GM10266 (cell line): Measurements from ENCODE around the gene UBE2D4.

Experiments
- DNase-seq: peaks from one replicate; pipeline ENCODE4 v3.0.0; 2012; ENCODE audit errors: extremely low spot score
- TF ChIP-seq, protein P1 (sequence below): IDR thresholded peaks from 2 replicates; pipeline ENCODE4 v1.5.1; 2012; ENCODE audit warnings: mild to moderate bottlenecking, low read depth; ENCODE audit not compliant: control insufficient read depth, insufficient read depth; ENCODE audit errors: missing control alignments

UBE2D4 gene

DNA sequence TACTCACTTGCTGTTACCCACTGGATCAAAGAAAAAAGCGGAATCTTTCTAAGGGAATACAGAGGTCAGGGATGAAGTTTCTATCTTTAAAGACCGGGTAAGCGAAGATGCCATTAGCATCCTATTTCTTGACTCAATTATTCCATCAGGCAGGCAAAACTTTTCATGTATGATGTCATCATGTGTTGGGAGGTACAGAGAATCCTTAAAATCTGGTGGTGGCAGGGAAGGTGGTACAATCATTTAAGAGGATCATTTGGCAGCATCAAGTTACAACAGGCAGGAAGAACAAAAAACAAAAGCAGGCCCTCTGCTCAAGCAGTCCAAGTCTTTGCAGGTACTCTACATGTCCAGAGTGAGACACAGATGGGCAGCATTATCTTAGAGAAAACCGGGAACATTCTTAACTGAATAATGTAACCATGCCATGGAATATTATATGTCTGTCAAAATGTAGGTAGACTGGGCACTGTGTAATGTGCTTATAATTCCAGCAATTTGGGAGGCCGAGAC, 23.6 kb upstream of the UBE2D4 start:
- DNase-seq = no peak
- TF ChIP-seq, protein P1, sequence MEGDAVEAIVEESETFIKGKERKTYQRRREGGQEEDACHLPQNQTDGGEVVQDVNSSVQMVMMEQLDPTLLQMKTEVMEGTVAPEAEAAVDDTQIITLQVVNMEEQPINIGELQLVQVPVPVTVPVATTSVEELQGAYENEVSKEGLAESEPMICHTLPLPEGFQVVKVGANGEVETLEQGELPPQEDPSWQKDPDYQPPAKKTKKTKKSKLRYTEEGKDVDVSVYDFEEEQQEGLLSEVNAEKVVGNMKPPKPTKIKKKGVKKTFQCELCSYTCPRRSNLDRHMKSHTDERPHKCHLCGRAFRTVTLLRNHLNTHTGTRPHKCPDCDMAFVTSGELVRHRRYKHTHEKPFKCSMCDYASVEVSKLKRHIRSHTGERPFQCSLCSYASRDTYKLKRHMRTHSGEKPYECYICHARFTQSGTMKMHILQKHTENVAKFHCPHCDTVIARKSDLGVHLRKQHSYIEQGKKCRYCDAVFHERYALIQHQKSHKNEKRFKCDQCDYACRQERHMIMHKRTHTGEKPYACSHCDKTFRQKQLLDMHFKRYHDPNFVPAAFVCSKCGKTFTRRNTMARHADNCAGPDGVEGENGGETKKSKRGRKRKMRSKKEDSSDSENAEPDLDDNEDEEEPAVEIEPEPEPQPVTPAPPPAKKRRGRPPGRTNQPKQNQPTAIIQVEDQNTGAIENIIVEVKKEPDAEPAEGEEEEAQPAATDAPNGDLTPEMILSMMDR = no peak

DNA sequence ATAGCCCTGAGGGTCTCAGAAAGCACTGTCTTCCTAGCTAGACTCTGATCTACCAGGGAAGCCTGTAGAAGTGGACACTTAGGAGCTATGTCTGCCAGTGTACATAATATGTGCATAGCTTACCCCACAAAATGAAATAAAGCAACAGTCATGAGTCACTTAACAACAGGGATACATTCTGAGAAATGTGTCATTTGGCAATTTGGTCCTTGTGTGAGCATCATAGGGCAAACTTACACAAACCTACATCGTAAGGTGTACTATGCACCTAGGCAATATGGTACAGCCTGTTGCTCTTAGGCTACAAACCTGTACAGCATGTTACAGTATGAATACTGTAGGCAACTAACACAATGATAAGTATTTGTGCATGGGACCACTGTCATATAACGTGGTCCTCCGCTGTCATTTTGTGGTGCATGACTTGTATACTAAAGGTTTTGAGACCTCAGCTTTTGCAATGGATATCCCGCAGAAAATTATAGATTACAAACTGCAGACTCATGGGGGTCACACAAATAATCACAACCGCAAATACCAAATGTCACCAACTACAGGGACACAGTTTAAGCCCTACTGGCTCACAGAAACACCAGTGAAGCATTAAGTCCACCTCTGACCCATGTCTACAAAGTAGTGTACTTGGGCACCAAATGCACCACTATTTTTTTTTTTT, 21.6 kb upstream of the UBE2D4 start:
- no peak for DNase-seq
- TF ChIP-seq, protein P1 = no peak

DNA sequence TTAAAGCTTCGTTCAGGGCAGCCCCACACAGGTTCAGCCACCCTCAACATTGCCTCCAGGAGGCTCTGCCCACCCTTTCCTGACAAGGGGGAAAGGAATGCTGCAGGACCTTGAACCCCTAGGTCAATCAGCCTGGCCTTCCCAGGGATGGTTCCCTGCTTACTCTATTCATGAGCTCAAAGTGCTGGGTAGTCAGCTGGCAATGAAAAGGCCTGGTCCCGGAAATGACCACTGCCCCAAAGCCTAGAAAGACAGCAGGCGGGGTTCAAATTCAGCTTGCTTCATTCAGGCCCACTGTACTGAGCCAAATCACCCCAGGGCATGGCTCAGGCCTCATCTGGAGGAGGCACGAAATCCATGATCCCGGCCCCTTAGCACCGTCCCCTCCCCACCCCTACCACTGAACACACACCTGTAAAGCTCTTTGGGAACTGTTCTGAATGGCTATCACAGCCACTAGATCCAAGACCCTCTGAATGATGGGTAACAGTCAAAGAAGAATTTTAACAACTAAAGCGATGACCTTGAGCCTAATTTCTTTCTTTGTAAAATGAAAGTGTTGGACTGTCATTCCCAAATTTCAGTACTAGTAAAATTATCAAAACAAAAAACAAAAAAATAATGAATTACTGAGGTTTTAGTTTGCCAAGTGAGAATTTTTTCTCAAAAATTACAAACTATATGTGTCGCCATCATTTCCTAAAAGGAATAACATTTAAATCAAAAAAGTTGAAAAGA, 20.9 kb upstream of the UBE2D4 start:
- TF ChIP-seq, protein P1 = no peak
- DNase-seq = no peak

DNA sequence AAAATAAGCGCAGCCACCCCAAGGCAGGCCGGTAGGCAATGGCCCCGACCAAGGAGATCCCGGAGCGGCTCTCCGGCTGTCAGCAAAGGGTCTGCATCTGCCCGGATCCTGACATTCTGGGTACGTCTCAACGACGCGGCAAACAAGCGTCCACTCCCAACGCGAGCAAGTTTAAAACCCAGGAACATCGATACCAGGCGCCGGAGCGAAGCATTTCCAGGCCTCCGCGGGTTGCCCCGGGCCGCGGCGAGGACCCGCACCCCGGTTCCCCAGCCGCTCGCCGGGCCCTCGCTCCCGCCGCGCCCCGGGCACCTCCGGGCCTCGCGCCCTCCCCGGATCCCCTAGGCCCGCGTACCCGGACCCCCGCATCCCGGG, 20.3 kb upstream of the UBE2D4 start:
- TF ChIP-seq, protein P1 = no peak
- DNase-seq = peak; percentile 71

DNA sequence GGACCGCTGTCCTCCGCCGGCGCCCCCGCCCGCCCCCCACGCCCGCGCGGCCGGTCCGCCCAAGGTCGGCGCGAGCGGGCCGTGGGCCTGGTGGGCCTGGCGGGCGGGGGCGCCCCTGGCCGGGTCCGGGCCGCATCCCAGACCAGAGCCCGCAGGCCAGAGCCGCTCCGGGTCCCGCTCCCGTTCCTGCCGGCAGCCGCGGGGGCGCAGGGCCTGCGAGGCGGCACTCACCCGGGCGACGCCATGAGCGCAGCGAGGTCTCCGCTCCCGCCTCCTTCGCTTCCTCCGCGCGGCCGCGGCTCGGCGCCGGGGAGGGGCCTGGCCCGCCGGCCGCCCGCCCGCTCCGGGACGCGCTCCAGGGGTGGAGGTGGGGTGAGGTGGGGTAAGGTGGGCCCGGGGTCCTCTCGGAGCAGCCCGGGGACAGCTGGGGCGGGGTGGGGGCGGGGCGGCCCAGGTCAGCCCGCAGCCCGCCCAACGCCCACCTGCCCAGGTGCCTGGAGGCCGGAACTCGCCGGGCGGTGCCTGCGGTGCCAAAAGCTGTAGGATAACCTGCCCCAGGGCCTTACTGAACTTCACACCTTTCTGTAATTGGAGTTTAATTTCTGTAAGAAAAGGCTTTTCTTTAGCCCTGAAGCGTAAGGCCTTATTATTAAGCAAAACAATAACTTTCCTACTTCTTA, 19.8 kb upstream of the UBE2D4 start, which contains the start of gene URGCP:
URGCP (minus strand) TSS at position 266 of the 680 bp plus-strand sequence; CDS start at position 245, 21 bp downstream.
- peak; percentile 91 for DNase-seq
- TF ChIP-seq, protein P1 = no peak

DNA sequence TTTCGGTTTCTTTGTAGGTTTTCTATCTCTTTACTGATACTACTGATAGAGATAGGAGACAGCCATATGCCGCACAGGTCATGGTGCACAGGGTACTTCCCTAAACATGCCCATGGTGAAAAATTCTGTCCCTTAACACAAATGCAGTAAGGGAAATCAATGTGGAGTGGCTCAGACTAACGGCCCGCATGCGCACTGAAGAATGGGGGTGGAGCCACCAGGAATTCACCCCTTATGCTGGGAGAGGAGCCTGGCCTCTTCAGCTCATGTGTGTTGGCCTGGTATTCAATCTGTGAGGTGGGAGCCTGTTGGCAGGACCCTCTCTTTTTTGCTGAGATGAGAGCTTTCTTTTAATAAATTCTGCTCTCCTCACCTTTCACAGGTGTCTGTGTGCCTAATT, 11.4 kb upstream of the UBE2D4 start:
- DNase-seq = no peak
- TF ChIP-seq, protein P1 = no peak
